IMR-90 (cell line): ENCODE data around the gene GABRB2. TPM values are rescaled to one million over a fixed set of nuclear protein-coding genes. Genes with fewer than 3 reads are reported as not detected.

Experiments
- ATAC-seq: fragments of 200-7000 bp; cut with Tn5 transposase; 2 replicates; pipeline ENCODE4 v1.9.1; 2020; ENCODE audit warnings: low read depth, mild to moderate bottlenecking, moderate library complexity
- BruUV-seq: library from RNA; stranded (reverse); fragments of 400-500 nt; replicated peaks from 2 replicates; lab custom pipeline; 2021; lab: Mats Ljungman, UMichigan
- CTCF ChIA-PET: fragments of 300-600 bp; formaldehyde crosslinking; extraction: SDS; loops from one replicate; lab custom pipeline; 2021; ENCODE audit warnings: antibody characterized with exemption; lab: Yijun Ruan, JAX
- POLR2A ChIA-PET: fragments of 300-600 bp; sonication (Branson Sonifier 250); formaldehyde crosslinking; loops from one replicate; lab custom pipeline; 2022; ENCODE audit warnings: antibody characterized with exemption; ENCODE audit not compliant: unreplicated experiment; lab: Charles Lee
- DNase-seq: peaks from one replicate; pipeline ENCODE4 v3.0.0; 2013
- H2AFZ ChIP-seq: replicated peaks from 2 replicates; pipeline ENCODE3; 2013; ENCODE audit warnings: low read length, mild to moderate bottlenecking; ENCODE audit not compliant: poor library complexity
- H2AK5ac ChIP-seq: 2 replicates; pipeline ENCODE4 v1.6.1; 2013; ENCODE audit warnings: low read depth, low read length, inconsistent platforms
- H2AK9ac ChIP-seq: replicated peaks from 2 replicates; pipeline ENCODE3; 2013; ENCODE audit warnings: mild to moderate bottlenecking, low read depth, low read length, moderate library complexity; ENCODE audit not compliant: poor library complexity
- H2BK120ac ChIP-seq: 2 replicates; pipeline ENCODE4 v1.6.1; 2013; ENCODE audit warnings: low read depth, low read length, inconsistent platforms
- H2BK15ac ChIP-seq: 3 replicates; pipeline ENCODE4 v1.6.1; 2013; ENCODE audit warnings: low read depth, low read length, inconsistent platforms
- H2BK20ac ChIP-seq: 2 replicates; pipeline ENCODE4 v1.6.1; 2013; ENCODE audit warnings: low read depth, mild to moderate bottlenecking, inconsistent platforms, low read length, moderate library complexity
- H2BK5ac ChIP-seq: 2 replicates; pipeline ENCODE4 v1.6.1; 2013; ENCODE audit warnings: mild to moderate bottlenecking, low read depth, low read length, inconsistent platforms; ENCODE audit not compliant: poor library complexity, severe bottlenecking
- H3K14ac ChIP-seq: replicated peaks from 2 replicates; pipeline ENCODE4 v1.6.1; 2013; ENCODE audit warnings: low read depth, low read length, inconsistent platforms
- H3K18ac ChIP-seq: 2 replicates; pipeline ENCODE4 v1.6.1; 2013; ENCODE audit warnings: low read depth, low read length, control low read depth
- H3K23ac ChIP-seq: 2 replicates; pipeline ENCODE4 v1.6.1; 2013; ENCODE audit warnings: low read depth, low read length, inconsistent platforms
- H3K27ac ChIP-seq: 2 replicates; pipeline ENCODE4 v1.5.1; 2013; ENCODE audit warnings: mild to moderate bottlenecking, control low read depth, low read length; ENCODE audit not compliant: insufficient read depth
- H3K27me3 ChIP-seq: 2 replicates; pipeline ENCODE4 v1.6.1; 2013; ENCODE audit warnings: low read length; ENCODE audit not compliant: control insufficient read depth, insufficient read depth
- H3K36me3 ChIP-seq: 2 replicates; pipeline ENCODE4 v1.6.1; 2013; ENCODE audit warnings: low read length, mixed read lengths; ENCODE audit not compliant: control insufficient read depth, insufficient read depth
- H3K4ac ChIP-seq: 2 replicates; pipeline ENCODE4 v1.6.1; 2013; ENCODE audit warnings: low read depth, low read length, inconsistent platforms
- H3K4me1 ChIP-seq: 2 replicates; pipeline ENCODE4 v1.6.1; 2013; ENCODE audit warnings: low read length, mixed read lengths; ENCODE audit not compliant: control insufficient read depth, insufficient read depth
- H3K4me2 ChIP-seq: 2 replicates; pipeline ENCODE4 v1.6.1; 2013; ENCODE audit warnings: low read depth, mild to moderate bottlenecking, control low read depth, low read length, moderate library complexity
- H3K4me3 ChIP-seq: 2 replicates; pipeline ENCODE4 v1.5.1; 2013; ENCODE audit warnings: low read depth, mild to moderate bottlenecking, control low read depth, low read length, moderate library complexity; ENCODE audit not compliant: insufficient read depth
- H3K56ac ChIP-seq: 2 replicates; pipeline ENCODE4 v1.6.1; 2013; ENCODE audit warnings: low read length, inconsistent platforms; ENCODE audit not compliant: insufficient read depth; ENCODE audit errors: extremely low read depth
- H3K79me1 ChIP-seq, 2 experiments: 2 replicates each; pipeline ENCODE4 v1.6.1; 2013; ENCODE audit warnings: low read length in 2 of 2, inconsistent platforms in 1 of 2, low read depth in 1 of 2
- H3K9ac ChIP-seq: 2 replicates; pipeline ENCODE4 v1.6.1; 2013; ENCODE audit warnings: low read depth, low read length, control low read depth
- H3K9me1 ChIP-seq: 2 replicates; pipeline ENCODE4 v1.6.1; 2013; ENCODE audit warnings: low read length, inconsistent platforms; ENCODE audit not compliant: insufficient read depth
- H3K9me3 ChIP-seq: 2 replicates; pipeline ENCODE4 v1.6.1; 2013; ENCODE audit warnings: low read length; ENCODE audit not compliant: control insufficient read depth, insufficient read depth
- H4K20me1 ChIP-seq: 2 replicates; pipeline ENCODE4 v1.6.1; 2013; ENCODE audit warnings: low read length, inconsistent platforms; ENCODE audit not compliant: insufficient read depth
- H4K5ac ChIP-seq: 2 replicates; pipeline ENCODE4 v1.6.1; 2013; ENCODE audit warnings: mild to moderate bottlenecking, low read depth, low read length, control low read depth
- H4K8ac ChIP-seq, 2 experiments: 2 replicates each; pipeline ENCODE4 v1.6.1; 2013; ENCODE audit warnings: low read depth in 2 of 2, low read length in 2 of 2, control low read depth in 1 of 2, inconsistent platforms in 1 of 2
- H4K91ac ChIP-seq: 2 replicates; pipeline ENCODE4 v1.6.1; 2013; ENCODE audit warnings: low read depth, low read length, inconsistent platforms; ENCODE audit not compliant: insufficient read depth
- BHLHE40 ChIP-seq: fragments of 150-350 bp; IDR thresholded peaks from 2 replicates; pipeline ENCODE4 v1.6.1; 2016; ENCODE audit warnings: mild to moderate bottlenecking, low read depth, low read length
- CEBPB ChIP-seq: IDR thresholded peaks from 2 replicates; pipeline ENCODE4 v1.6.1; 2012; ENCODE audit warnings: low read depth, low read length, improper control_type of control experiment
- CHD1 ChIP-seq: IDR thresholded peaks from 2 replicates; pipeline ENCODE4 v1.6.1; 2012; ENCODE audit warnings: low read depth, low read length, improper control_type of control experiment
- FOS ChIP-seq: fragments of 150-350 bp; IDR thresholded peaks from 2 replicates; pipeline ENCODE4 v1.6.1; 2016; ENCODE audit warnings: low read depth, low read length
- MAFK ChIP-seq: IDR thresholded peaks from 2 replicates; pipeline ENCODE4 v1.6.1; 2012; ENCODE audit warnings: low read depth, low read length, improper control_type of control experiment
- MAZ ChIP-seq: IDR thresholded peaks from 2 replicates; pipeline ENCODE4 v1.6.1; 2012; ENCODE audit warnings: low read depth, mild to moderate bottlenecking, low read length, improper control_type of control experiment, moderate library complexity, borderline replicate concordance
- MXI1 ChIP-seq: IDR thresholded peaks from 2 replicates; pipeline ENCODE4 v1.6.1; 2012; ENCODE audit warnings: low read depth, mild to moderate bottlenecking, low read length, moderate library complexity, borderline replicate concordance
- NFE2L2 ChIP-seq: fragments of 150-350 bp; IDR thresholded peaks from 2 replicates; pipeline ENCODE4 v1.6.1; 2016; ENCODE audit warnings: low read depth, mild to moderate bottlenecking, low read length
- POLR2A ChIP-seq: IDR thresholded peaks from 2 replicates; pipeline ENCODE4 v1.6.1; 2012; ENCODE audit warnings: mild to moderate bottlenecking, low read depth, low read length
- RAD21 ChIP-seq: IDR thresholded peaks from 2 replicates; pipeline ENCODE4 v1.6.1; 2012; ENCODE audit warnings: low read length, improper control_type of control experiment
- RCOR1 ChIP-seq: IDR thresholded peaks from 2 replicates; pipeline ENCODE4 v1.6.1; 2012; ENCODE audit warnings: mild to moderate bottlenecking, low read length, improper control_type of control experiment; ENCODE audit not compliant: insufficient replicate concordance
- RFX5 ChIP-seq: IDR thresholded peaks from 2 replicates; pipeline ENCODE4 v1.8.0; 2012; ENCODE audit warnings: low read depth, mild to moderate bottlenecking, low read length, moderate library complexity
- SMC3 ChIP-seq: fragments of 150-350 bp; IDR thresholded peaks from 2 replicates; pipeline ENCODE4 v1.6.1; 2016; ENCODE audit warnings: low read depth, mild to moderate bottlenecking, antibody characterized with exemption, low read length, moderate library complexity
- WGBS, 2 experiments: methylation state at CpG; one replicate each; pipeline versions ENCODE4 v1.1.5 to v1.1.7; 2013; ENCODE audit warnings: missing lambda C conversion rate in 2 of 2; ENCODE audit not compliant: insufficient read length in 1 of 2; ENCODE audit errors: extremely low coverage in 2 of 2; 5-methylcytosine and 5-hydroxymethylcytosine counted together
- dilution Hi-C: fragments of 300-500 bp; cut with HindIII; formaldehyde crosslinking; loops from one replicate; pipeline ENCODE4 v1.14.3; 2018; ENCODE audit warnings: low sequenced_read_pairs; ENCODE audit not compliant: unreplicated experiment
- in situ Hi-C: fragments of 300-500 bp; cut with MboI; formaldehyde crosslinking; loops from 3 replicates; pipeline ENCODE4 v1.14.3; 2019; ENCODE audit warnings: low sequenced_read_pairs, inconsistent platforms, mixed read lengths
- intact Hi-C: fragments of 100-400 bp; cut with micrococcal nuclease; formaldehyde crosslinking; loops from 2 replicates; pipeline ENCODE4 v1.10.0; 2022
- polyA plus RNA-seq, 3 experiments: library from polyadenylated mRNA; depleted of rRNA; stranded (reverse); fragments of >200 nt; gene quantifications; 2 replicates each; pipeline ENCODE4 v1.2.3, GENCODE V29; 2012; ENCODE audit warnings: low replicate concordance in 1 of 3
- total RNA-seq: library from RNA; depleted of rRNA; stranded (reverse); fragments of >200 nt; gene quantifications from 2 replicates; pipeline ENCODE4 v1.2.3, GENCODE V29; 2012
- TF ChIP-seq, protein P1 (sequence below): fragments of 150-350 bp; IDR thresholded peaks from 2 replicates; pipeline ENCODE4 v1.6.1; 2016; ENCODE audit warnings: low read depth, mild to moderate bottlenecking, low read length, moderate library complexity, borderline replicate concordance
- TF ChIP-seq, protein P2 (sequence below): fragments of 150-350 bp; IDR thresholded peaks from 2 replicates; pipeline ENCODE4 v1.6.1; 2017; ENCODE audit warnings: mild to moderate bottlenecking, antibody characterized with exemption, low read length, low read depth
- TF ChIP-seq, protein P3 (sequence below): conservative IDR thresholded peaks from 2 replicates; pipeline ENCODE4 v1.5.1; 2012; ENCODE audit warnings: mild to moderate bottlenecking, low read depth, low read length, improper control_type of control experiment

GABRB2 gene
- total and polyA plus RNA-seq, 2 of the 4 experiments (the other 2 are of a cell fraction) = not detected

DNA sequence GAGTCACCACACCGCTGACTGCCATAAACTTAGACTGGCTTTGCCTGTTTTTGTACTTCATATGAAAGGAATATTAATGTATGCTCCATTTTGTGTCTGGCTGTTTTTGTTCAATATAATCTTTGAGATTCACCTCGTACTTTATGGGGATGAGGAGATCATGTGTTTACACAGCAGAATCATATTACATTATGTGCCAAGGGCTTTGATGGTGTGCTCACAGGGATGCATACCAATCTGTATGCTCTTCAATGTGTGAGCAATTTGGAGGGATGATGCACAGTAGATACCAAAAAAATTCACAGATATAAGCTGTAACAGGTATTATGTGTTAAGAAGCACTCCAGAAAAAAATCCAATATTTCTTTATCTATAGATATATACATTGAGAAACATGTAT, 113.7 kb downstream of the GABRB2 start:
- BruUV-seq = no TSS peak

More for the DNA sequence above, 113.7 kb downstream of the GABRB2 start:
- no peaks in the 10 kb centered on the region for H3K27me3 ChIP-seq
- no peak overlapping the region for H3K14ac ChIP-seq
- no peak overlapping the region for H3K4ac ChIP-seq
- H3K4me2 ChIP-seq = no peak overlapping the region
- no peak overlapping the region for H3K27ac ChIP-seq
- TF ChIP-seq RFX5 (no peak), CHD1 (no peak), MAFK (no peak), POLR2A (no peak), RCOR1 (no peak), SMC3 (no peak), FOS (no peak), RAD21 (no peak), MAZ (no peak), BHLHE40 (no peak), NFE2L2 (no peak), MXI1 (no peak), CEBPB (no peak)
- TF ChIP-seq, protein P1, sequence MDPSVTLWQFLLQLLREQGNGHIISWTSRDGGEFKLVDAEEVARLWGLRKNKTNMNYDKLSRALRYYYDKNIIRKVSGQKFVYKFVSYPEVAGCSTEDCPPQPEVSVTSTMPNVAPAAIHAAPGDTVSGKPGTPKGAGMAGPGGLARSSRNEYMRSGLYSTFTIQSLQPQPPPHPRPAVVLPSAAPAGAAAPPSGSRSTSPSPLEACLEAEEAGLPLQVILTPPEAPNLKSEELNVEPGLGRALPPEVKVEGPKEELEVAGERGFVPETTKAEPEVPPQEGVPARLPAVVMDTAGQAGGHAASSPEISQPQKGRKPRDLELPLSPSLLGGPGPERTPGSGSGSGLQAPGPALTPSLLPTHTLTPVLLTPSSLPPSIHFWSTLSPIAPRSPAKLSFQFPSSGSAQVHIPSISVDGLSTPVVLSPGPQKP = no peak
- TF ChIP-seq, protein P2, sequence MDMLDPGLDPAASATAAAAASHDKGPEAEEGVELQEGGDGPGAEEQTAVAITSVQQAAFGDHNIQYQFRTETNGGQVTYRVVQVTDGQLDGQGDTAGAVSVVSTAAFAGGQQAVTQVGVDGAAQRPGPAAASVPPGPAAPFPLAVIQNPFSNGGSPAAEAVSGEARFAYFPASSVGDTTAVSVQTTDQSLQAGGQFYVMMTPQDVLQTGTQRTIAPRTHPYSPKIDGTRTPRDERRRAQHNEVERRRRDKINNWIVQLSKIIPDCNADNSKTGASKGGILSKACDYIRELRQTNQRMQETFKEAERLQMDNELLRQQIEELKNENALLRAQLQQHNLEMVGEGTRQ = no peak
- TF ChIP-seq, protein P3, sequence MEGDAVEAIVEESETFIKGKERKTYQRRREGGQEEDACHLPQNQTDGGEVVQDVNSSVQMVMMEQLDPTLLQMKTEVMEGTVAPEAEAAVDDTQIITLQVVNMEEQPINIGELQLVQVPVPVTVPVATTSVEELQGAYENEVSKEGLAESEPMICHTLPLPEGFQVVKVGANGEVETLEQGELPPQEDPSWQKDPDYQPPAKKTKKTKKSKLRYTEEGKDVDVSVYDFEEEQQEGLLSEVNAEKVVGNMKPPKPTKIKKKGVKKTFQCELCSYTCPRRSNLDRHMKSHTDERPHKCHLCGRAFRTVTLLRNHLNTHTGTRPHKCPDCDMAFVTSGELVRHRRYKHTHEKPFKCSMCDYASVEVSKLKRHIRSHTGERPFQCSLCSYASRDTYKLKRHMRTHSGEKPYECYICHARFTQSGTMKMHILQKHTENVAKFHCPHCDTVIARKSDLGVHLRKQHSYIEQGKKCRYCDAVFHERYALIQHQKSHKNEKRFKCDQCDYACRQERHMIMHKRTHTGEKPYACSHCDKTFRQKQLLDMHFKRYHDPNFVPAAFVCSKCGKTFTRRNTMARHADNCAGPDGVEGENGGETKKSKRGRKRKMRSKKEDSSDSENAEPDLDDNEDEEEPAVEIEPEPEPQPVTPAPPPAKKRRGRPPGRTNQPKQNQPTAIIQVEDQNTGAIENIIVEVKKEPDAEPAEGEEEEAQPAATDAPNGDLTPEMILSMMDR = no peak
- DNase-seq = no peak
- no peak overlapping the region for H4K91ac ChIP-seq
- no peak overlapping the region for H3K56ac ChIP-seq
- no peak overlapping the region for H3K4me3 ChIP-seq
- H3K36me3 ChIP-seq = no peaks in the 10 kb centered on the region
- in situ Hi-C loops (no loop called here), intact Hi-C loops (no loop called here), dilution Hi-C loops (no loop called here)
- no peaks in the 10 kb centered on the region for H3K4me1 ChIP-seq
- no peaks in the 10 kb centered on the region for H3K79me1 ChIP-seq
- H3K9ac ChIP-seq = no peak overlapping the region
- H4K20me1 ChIP-seq = no peaks in the 10 kb centered on the region
- POLR2A ChIA-PET = no interaction called here
- ATAC-seq = no peak
- no peak overlapping the region for H2AK5ac ChIP-seq
- H2AK9ac ChIP-seq = no peak overlapping the region
- H3K23ac ChIP-seq = no peak overlapping the region
- no peak overlapping the region for H4K5ac ChIP-seq
- no peak overlapping the region for H2AFZ ChIP-seq
- no peaks in the 10 kb centered on the region for H3K9me1 ChIP-seq
- H2BK120ac ChIP-seq = no peak overlapping the region
- no peak overlapping the region for H2BK15ac ChIP-seq
- WGBS, 2 experiments = no CpG with 5 or more reads among the region's 2 CpGs
- H2BK5ac ChIP-seq = no peak overlapping the region
- no peak overlapping the region for H4K8ac ChIP-seq
- CTCF ChIA-PET = no interaction called here
- no peak overlapping the region for H2BK20ac ChIP-seq
- peaks cover 12% of the 10 kb centered on the region for H3K9me3 ChIP-seq
- no peak overlapping the region for H3K18ac ChIP-seq
